SIG-M5 treated with dmso at 0.1 percent for 504 hours (cell line): ENCODE results near the gene HELT.

Source experiments
- DNase-seq: peaks from one replicate; lab custom pipeline; 2025; ENCODE audit not compliant: unreplicated experiment; lab: John Stamatoyannopoulos, UW

HELT gene

DNA sequence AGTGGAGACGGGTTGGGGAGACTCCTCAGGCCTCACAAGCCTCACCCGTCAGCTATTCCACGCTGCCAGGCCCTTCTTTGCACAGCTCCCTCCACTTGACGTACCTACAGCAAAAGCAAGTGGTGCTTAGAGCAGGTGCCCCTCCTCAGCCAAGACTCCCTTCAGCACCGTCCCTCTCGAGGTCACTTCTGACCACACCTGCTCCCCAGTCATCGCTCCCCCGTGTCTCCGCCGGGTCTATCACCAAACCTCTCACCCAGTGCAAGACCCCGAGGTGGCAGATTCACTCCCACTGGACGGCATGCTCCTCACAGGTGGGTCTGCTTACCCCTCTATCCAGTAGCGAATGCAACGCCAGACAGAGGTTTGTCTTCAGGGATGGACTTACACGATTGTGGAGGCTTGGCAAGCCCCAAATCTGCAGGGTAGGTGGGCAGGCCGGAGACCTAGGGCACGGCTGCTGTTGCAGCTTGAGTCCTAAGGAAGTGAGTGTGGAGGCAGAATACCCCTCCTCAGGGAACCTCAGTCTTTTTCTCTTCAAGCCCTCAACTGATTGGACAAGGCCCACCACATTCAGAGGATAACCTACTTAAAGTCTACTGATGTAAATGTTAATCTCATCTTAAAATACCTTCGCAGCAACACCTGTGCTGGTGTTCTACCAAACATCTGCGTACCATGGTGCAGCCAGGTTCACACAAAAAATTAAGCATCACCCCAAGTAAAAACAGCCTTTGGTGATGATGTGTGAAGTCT, 14.5 kb upstream of the HELT start:
- no peak for DNase-seq

GRCh38 chr4:185004562-185005218, 13.6 kb upstream of the HELT start:
- no peak for DNase-seq

GRCh38 chr4:185005219-185005819, 13.0 kb upstream of the HELT start:
- peak; percentile 71 for DNase-seq

DNA sequence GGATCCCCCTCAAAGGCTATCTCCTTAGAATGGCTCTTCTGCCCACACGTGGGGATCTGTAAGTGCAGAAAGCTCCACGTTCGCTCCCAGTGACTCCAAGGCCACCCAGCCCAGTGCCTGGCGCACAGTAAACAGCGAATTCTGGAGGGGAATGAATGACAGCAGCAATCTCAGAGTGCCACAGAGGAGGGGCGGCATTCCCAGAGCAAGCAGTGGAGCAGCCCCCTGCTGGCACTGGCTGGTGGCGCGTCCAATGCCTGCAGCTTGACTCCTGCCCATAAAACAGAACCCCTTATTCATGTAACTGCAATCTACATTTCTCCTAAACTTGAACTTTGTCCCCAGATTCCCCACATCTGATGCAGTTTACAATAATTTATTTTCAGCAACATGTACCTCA, 6.9 kb upstream of the HELT start:
- DNase-seq: no peak

DNA sequence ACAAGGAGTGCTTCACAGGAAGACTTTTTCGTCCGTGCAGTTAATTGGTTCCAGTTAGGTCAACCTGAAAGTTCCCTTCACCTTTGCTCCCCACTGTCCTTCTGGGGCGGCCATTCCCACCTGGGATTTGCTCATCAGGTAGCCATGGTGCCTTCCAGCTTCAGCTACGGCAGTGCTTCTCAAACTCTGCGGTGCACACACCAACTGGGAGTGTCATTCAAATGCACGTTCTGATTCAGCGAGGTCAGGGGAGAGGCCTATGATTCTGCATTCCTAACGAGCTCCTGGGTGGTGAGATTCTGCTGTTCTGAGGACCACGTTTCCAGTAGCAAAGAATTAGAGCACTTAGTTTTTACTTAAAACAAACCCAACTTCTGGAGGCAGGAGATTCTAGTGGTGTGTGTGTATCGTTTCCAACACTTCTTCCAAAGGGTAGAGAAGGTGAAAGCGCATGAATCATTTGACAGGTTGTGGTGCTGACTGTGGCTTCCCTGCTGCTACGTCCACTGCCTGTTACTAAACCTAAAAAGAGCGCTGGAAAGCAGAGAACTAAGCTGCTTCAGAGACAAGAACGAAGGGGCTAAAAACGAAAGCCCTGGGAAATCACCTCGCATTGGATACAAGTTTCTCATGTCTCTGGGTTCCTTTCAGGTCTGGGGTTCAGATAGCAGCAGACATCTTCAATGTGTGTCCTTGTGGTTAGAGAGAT, 4.7 kb upstream of the HELT start:
- no peak for DNase-seq

- DNase-seq: no peak
Observed at GRCh38 chr4:185015108-185015507, 3.2 kb upstream of the HELT start.

DNA sequence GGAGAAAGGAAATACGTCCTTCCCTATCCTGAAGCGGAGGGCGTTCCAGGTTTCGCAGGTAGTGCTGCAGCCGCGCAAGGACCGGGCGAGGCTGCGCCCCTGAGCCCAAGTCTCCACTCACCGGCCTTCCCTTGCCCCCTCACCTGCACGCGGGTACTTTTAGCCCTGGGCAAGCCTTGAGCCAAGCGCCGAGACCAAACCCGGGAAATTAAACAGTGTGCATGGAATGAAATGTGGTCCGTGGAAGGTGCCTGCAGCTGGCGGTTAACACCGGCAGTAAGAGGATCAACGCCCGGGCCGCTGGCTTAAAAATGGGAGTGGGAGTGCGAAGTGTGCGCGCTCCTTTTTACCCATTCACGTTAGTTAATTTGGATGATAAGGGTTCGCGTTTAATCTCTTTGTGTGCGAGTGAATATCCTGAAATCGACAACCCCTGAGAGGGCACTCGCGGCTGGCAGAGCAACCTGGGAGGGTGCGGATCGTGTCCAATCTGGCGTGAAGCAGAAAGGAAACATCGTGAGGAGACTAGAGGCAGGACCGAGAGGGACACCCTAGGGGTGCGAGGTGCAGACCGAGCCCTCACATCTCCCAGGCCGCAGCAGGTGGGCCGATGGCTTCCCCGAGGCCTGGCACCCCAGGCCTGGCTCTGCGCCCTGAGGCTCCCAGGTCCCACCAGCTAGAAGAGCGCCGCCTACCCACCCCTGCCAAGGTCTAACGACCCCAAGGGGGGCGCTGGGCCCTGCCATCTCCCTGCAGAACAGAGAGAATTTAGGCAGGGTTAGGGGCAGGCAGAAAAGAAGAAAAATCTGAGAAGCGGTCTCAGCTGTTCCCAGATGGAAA, 2.0 kb upstream of the HELT start:
- DNase-seq: no peak

DNA sequence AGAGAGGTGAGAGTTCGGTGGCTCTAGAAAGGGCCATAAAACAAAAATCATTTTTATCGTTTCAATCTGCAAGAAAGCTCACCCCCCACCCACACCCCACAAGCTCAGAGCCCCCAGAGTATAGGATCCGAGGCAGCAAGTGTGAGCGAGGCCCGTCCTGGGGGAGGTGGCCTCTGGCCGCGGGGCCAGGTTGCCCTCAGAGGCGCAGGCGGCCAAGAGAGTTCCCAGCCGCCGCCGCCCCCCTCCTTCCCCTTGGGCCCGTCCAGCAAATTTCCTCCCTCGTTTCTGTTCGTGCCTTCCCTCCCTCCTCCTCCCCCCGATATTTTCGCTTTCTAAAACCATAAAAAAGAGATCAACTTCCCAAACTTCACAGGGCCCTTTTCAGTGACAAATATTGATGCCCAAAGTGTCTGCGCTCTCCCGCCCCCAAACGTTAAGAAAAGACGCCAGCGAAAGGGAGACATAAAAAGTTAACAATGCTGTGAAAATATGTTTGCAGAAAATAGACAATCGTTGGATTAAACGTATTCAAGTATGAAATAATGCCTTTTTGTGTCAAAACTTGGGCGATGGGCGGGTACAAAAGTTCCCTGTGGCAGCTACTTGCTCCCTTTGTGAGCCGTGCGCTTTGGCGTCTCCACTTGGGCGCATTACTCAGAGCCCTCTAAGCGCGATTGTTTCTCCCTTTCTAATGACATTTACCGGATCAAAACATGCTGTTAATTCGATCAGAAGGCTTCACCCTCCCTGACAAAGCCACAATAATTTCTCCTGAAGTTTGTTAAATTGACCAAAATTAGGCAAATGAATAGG, 1.1 kb upstream of the HELT start:
- DNase-seq: no peak

GRCh38 chr4:185018834-185019455, 655 bp downstream of the HELT start:
- DNase-seq: no peak

- DNase-seq: no peak
Observed at GRCh38 chr4:185019456-185020292, 1.4 kb downstream of the HELT start.

DNA sequence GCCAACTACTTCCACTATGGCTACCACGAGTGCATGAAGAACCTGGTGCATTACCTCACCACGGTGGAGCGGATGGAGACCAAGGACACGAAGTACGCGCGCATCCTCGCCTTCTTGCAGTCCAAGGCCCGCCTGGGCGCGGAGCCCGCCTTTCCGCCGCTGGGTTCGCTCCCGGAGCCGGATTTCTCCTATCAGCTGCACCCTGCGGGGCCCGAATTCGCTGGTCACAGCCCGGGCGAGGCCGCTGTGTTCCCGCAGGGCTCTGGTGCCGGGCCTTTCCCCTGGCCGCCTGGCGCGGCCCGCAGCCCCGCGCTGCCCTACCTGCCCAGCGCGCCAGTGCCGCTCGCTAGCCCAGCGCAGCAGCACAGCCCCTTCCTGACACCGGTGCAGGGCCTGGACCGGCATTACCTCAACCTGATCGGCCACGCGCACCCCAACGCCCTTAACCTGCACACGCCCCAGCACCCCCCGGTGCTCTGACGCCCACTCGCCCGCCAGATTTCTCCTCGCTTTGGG, 2.1 kb downstream of the HELT start:
- DNase-seq: no peak

DNA sequence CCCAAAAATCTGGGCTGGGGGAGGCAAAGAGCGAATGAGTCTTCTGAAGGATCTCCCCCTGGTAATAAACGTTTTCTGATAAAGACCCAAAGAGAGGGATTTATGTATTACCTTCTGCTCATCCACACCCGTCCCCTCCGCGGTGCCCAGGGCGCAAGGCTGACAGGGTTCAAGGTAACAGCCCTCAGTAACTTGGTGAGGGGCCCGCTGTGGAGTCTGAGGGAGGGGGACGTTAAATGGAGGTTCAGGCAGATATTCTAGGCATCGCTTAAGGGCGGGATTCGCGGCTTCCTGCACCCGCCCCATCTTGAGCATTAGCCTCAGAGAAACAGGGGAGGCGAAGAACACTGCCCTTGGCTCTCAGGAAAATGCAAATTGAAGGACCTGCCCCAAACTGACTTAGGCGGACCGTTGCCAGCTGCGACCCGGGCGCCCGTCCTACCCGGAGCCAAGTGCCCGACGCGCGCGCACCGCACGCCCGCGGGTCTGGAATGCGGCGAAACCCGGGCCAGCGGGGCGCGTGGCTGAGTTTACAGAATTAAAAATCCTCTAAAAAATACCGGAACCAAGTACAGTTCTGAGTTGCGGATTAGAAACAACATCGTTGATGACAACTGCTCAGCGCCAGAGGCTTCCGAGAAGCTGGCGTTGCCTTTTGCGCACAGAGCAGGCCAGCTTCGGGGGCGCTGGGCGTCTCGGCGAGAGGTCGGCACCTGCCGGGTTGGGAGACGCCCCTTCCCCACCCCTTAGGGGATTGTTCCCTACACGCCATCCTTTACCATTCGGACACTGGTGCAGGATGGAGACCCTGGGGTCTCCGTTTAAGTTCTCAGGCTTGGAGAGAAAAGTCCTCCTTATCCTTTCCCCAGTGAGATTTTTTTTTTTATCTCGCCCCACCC, 2.8 kb downstream of the HELT start:
- DNase-seq: no peak

GRCh38 chr4:185023471-185023870, 5.2 kb downstream of the HELT start:
- no peak for DNase-seq

- DNase-seq: no peak
Observed at GRCh38 chr4:185028625-185029024, 10.3 kb downstream of the HELT start.

GRCh38 chr4:185031611-185032010, 13.3 kb downstream of the HELT start:
- DNase-seq: no peak

GRCh38 chr4:185033072-185033471, 14.8 kb downstream of the HELT start:
- no peak for DNase-seq

DNA sequence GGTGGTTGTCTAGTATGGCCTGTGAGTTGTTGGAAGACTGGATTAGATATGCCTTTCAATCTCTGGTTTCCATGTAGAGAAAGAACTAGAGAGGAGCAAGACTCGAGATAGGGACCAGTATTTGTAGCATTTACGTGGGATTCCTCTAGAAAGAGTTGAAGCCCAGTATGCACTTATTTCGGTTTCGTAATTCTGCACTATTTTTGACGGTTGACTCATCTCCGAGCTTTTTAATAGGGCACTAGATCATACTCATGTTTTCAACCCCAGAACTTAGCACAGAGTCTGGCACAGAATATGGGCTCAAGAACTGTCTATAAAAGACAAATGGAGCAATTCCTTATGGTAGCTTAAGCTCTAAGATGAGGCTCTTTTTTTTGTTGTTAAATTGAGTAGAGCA, 15.7 kb downstream of the HELT start:
- DNase-seq: peak; percentile 73
